Upper lobe of left lung (tissue), 4 donors: ENCODE measurements around the gene GTF2A1.
A peak's percentile ranks its signal among the peaks of the same experiment; 100 is the strongest.

Experiments
- EP300 ChIP-seq, 4 donors: sonication (generic); formaldehyde crosslinking; IDR thresholded peaks; one replicate each; pipeline ENCODE4 v1.5.1; 2017; ENCODE audit warnings: antibody characterized with exemption in 4 of 4, control low read depth in 2 of 4
- POLR2A ChIP-seq, 4 donors: fragments of 450-650 bp; IDR thresholded peaks; one replicate each; pipeline ENCODE4 v1.5.1; 2016 to 2017; ENCODE audit warnings: antibody characterized with exemption in 4 of 4, mild to moderate bottlenecking in 2 of 4
- POLR2AphosphoS5 ChIP-seq, 2 donors: sonication (generic); formaldehyde crosslinking; IDR thresholded peaks; one replicate each; pipeline ENCODE4 v1.5.1; 2017; ENCODE audit warnings: antibody characterized with exemption in 2 of 2
- TF ChIP-seq, protein P1 (sequence below), 6 experiments: fragments of 450-650 bp in 4 of 6; fragments of 200-600 bp in 2 of 6; sonication (generic) in 2 of 6; IDR thresholded peaks; one replicate each; pipeline ENCODE4 v1.5.1; 2016 to 2019; ENCODE audit warnings: antibody characterized with exemption in 6 of 6

DNA sequence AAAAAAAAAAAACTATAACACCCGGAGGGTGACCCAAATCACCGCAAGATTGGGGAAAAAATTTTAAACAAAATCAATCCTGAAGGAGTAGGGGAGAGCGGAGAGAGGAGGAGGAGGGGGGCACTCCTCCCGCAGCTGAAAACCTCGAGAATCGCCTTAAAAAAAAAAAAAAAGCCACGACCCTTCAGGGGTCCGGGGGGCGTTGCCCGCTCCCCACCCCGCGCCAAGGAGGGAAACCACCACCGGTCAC is 254 bp downstream of the GTF2A1 start:
- TF ChIP-seq, protein P1, sequence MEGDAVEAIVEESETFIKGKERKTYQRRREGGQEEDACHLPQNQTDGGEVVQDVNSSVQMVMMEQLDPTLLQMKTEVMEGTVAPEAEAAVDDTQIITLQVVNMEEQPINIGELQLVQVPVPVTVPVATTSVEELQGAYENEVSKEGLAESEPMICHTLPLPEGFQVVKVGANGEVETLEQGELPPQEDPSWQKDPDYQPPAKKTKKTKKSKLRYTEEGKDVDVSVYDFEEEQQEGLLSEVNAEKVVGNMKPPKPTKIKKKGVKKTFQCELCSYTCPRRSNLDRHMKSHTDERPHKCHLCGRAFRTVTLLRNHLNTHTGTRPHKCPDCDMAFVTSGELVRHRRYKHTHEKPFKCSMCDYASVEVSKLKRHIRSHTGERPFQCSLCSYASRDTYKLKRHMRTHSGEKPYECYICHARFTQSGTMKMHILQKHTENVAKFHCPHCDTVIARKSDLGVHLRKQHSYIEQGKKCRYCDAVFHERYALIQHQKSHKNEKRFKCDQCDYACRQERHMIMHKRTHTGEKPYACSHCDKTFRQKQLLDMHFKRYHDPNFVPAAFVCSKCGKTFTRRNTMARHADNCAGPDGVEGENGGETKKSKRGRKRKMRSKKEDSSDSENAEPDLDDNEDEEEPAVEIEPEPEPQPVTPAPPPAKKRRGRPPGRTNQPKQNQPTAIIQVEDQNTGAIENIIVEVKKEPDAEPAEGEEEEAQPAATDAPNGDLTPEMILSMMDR (IDR thresholded peaks at IDR 0.05): no peak
- TF ChIP-seq POLR2AphosphoS5 (IDR thresholded peaks at IDR 0.05): no peak
- peak in 2 of 4 donors; percentile 57 to 92 for TF ChIP-seq POLR2A (IDR thresholded peaks at IDR 0.05)
- no peak for TF ChIP-seq EP300 (IDR thresholded peaks at IDR 0.05)
